GM23338 (cell line): ENCODE measurements around the gene CCDC187. TPM values are rescaled to one million over a fixed set of nuclear protein-coding genes. Genes with fewer than 3 reads are reported as not detected.
A peak's percentile ranks its signal among the peaks of the same experiment; 100 is the strongest.

Experiments
- ATAC-seq: fragments of 200-7000 bp; cut with Tn5 transposase; 3 replicates; pipeline ENCODE4 v1.9.1; 2020
- DNase-seq: peaks from one replicate; pipeline ENCODE4 v3.0.0-alpha.2; 2015; ENCODE audit warnings: low spot score
- H2AFZ ChIP-seq: fragments of 200-600 bp; sonication (generic); 2 replicates; pipeline ENCODE4 v1.8.0; 2016; ENCODE audit warnings: antibody characterized with exemption, mild to moderate bottlenecking, moderate library complexity
- H3F3A ChIP-seq: fragments of 200-600 bp; sonication (generic); replicated peaks from 2 replicates; pipeline ENCODE4 v1.8.0; 2017; ENCODE audit warnings: antibody characterized with exemption, mixed run types, low read depth
- H3K27ac ChIP-seq: fragments of 200-600 bp; sonication (generic); 2 replicates; pipeline ENCODE4 v1.6.1; 2016; ENCODE audit warnings: low read depth
- H3K27me3 ChIP-seq: fragments of 200-600 bp; sonication (generic); 2 replicates; pipeline ENCODE4 v1.8.0; 2016; ENCODE audit warnings: mild to moderate bottlenecking, mixed run types, moderate library complexity; ENCODE audit not compliant: insufficient read depth
- H3K36me3 ChIP-seq: fragments of 200-600 bp; sonication (generic); 2 replicates; pipeline ENCODE4 v1.8.0; 2016; ENCODE audit warnings: mild to moderate bottlenecking; ENCODE audit not compliant: insufficient read depth
- H3K4me1 ChIP-seq: fragments of 200-600 bp; sonication (generic); 2 replicates; pipeline ENCODE4 v1.8.0; 2016; ENCODE audit warnings: mild to moderate bottlenecking, moderate library complexity; ENCODE audit not compliant: insufficient read depth
- H3K4me2 ChIP-seq: fragments of 200-600 bp; sonication (generic); 2 replicates; pipeline ENCODE4 v1.7.1; 2017; ENCODE audit warnings: mixed run types
- H3K4me3 ChIP-seq: fragments of 200-600 bp; sonication (generic); 2 replicates; pipeline ENCODE4 v1.6.1; 2016; ENCODE audit warnings: mixed run types
- H3K79me2 ChIP-seq: fragments of 200-600 bp; sonication (generic); replicated peaks from 2 replicates; pipeline ENCODE4 v1.8.0; 2017; ENCODE audit warnings: mild to moderate bottlenecking; ENCODE audit not compliant: insufficient read depth
- H3K9me2 ChIP-seq: fragments of 200-600 bp; sonication (generic); 2 replicates; pipeline ENCODE4 v1.8.0; 2017; ENCODE audit not compliant: insufficient read depth
- H4K20me1 ChIP-seq: fragments of 200-600 bp; sonication (generic); replicated peaks from 2 replicates; pipeline ENCODE4 v1.8.0; 2017; ENCODE audit warnings: mild to moderate bottlenecking; ENCODE audit not compliant: insufficient read depth
- H3K27ac Mint-ChIP-seq: 2 replicates; pipeline ENCODE4 v1.8.0; 2020; ENCODE audit warnings: inconsistent platforms, mild to moderate bottlenecking, moderate library complexity, mixed read lengths
- H3K27me3 Mint-ChIP-seq: 3 replicates; pipeline ENCODE4 v1.8.0; 2022; ENCODE audit warnings: low read depth, mild to moderate bottlenecking, moderate library complexity, mixed read lengths, inconsistent platforms; ENCODE audit not compliant: insufficient read depth, poor library complexity
- H3K36me3 Mint-ChIP-seq: 3 replicates; pipeline ENCODE4 v1.8.0; 2021; ENCODE audit warnings: low read depth, mild to moderate bottlenecking, inconsistent platforms, moderate library complexity, mixed read lengths
- H3K4me1 Mint-ChIP-seq: 3 replicates; pipeline ENCODE4 v1.8.0; 2020; ENCODE audit warnings: mild to moderate bottlenecking, inconsistent platforms, mixed read lengths
- H3K4me3 Mint-ChIP-seq: 3 replicates; pipeline ENCODE4 v1.8.0; 2021; ENCODE audit warnings: moderate library complexity, mild to moderate bottlenecking, inconsistent platforms, mixed read lengths
- H3K9me3 Mint-ChIP-seq: 3 replicates; pipeline ENCODE4 v1.8.0; 2020; ENCODE audit warnings: moderate library complexity, mild to moderate bottlenecking, inconsistent platforms, mixed read lengths
- JUNB ChIP-seq: IDR thresholded peaks from one replicate; pipeline ENCODE4 v1.6.1; 2016; ENCODE audit warnings: antibody characterized with exemption; ENCODE audit not compliant: unreplicated experiment
- POLR2AphosphoS5 ChIP-seq: IDR thresholded peaks from 2 replicates; pipeline ENCODE4 v1.6.1; 2016; ENCODE audit warnings: antibody characterized with exemption, low read depth
- STAT1 ChIP-seq: IDR thresholded peaks from one replicate; pipeline ENCODE4 v1.6.1; 2016; ENCODE audit warnings: antibody characterized with exemption; ENCODE audit not compliant: unreplicated experiment
- ZNF114 ChIP-seq: fragments of 250-450 bp; sonication (Bioruptor Pico); IDR thresholded peaks from 2 replicates; pipeline ENCODE4 v1.5.0; 2020; ENCODE audit warnings: mild to moderate bottlenecking, moderate library complexity
- ZNF331 ChIP-seq: fragments of 250-450 bp; sonication (Bioruptor Pico); IDR thresholded peaks from 2 replicates; pipeline ENCODE4 v1.5.0; 2020; ENCODE audit warnings: low read depth, mild to moderate bottlenecking, moderate library complexity
- polyA plus RNA-seq: library from polyadenylated mRNA; unstranded; fragments of >200 nt; fragmentation: Nextera tagmentation; extraction: Ambion mirVana; gene quantifications from 2 replicates; pipeline ENCODE4 v1.2.1, GENCODE V29; 2016
- total RNA-seq: library from RNA; depleted of rRNA; stranded (reverse); fragments of >200 nt; shearing (Covaris generic); gene quantifications from 2 replicates; pipeline ENCODE4 v1.2.3, GENCODE V29; 2014
- TF ChIP-seq, protein P1 (sequence below): IDR thresholded peaks from one replicate; pipeline ENCODE4 v1.6.1; 2018; ENCODE audit warnings: antibody characterized with exemption; ENCODE audit not compliant: unreplicated experiment
- TF ChIP-seq, protein P2 (sequence below): fragments of 250-450 bp; sonication (Bioruptor Pico); IDR thresholded peaks from 2 replicates; pipeline ENCODE4 v1.5.0; 2020; ENCODE audit warnings: mild to moderate bottlenecking, moderate library complexity

The CCDC187 gene
- total and polyA plus RNA-seq, 2 experiments from 2014 or later = 0.14 TPM; not detected in 1

DNA sequence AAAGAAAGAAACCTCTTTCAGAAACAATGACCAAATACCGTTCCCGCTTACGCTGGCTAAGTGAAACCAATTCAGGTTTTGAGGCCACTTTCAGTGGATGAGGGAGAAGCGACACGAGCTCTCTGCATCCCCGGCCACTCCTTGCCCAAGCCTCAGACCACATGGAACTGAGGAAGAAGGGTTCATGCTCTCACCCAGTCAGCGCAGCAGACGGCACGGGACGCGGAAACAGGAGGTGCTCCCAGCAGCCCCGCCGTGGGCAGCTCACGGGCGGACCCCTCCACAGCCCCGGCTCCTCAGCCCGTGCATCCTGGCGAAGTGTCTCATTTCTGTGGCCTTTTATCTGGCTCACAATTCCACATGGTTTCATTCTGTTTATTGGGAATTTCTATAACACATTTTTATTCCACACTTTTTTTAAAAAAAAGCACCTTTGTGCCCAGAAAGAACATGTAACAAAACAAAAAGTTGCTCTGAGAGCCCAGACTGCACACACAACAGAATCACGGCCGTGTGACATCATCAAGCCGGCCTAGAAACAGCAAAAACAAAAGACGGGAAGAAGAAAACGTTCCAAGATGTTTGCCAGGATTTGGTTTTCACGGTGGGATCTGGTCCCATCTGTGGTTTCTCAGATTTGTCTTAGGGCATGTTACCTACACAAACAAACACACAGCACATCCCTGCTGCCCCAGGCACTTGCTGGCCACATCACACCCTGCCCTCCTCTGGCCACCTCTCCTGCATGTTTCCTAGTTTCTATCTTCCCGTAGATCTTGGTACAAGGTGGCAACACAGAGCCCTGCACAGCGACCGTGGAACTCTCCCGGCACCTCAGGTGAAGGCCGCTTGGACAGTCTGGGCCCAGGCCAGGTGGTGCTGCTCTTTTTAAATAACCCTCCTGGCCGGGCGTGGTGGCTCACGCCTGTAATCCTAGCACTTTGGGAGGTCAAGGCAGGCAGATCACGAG lies 74.5 kb downstream of the CCDC187 start:
- no peak for TF ChIP-seq ZNF114
- TF ChIP-seq, protein P1, sequence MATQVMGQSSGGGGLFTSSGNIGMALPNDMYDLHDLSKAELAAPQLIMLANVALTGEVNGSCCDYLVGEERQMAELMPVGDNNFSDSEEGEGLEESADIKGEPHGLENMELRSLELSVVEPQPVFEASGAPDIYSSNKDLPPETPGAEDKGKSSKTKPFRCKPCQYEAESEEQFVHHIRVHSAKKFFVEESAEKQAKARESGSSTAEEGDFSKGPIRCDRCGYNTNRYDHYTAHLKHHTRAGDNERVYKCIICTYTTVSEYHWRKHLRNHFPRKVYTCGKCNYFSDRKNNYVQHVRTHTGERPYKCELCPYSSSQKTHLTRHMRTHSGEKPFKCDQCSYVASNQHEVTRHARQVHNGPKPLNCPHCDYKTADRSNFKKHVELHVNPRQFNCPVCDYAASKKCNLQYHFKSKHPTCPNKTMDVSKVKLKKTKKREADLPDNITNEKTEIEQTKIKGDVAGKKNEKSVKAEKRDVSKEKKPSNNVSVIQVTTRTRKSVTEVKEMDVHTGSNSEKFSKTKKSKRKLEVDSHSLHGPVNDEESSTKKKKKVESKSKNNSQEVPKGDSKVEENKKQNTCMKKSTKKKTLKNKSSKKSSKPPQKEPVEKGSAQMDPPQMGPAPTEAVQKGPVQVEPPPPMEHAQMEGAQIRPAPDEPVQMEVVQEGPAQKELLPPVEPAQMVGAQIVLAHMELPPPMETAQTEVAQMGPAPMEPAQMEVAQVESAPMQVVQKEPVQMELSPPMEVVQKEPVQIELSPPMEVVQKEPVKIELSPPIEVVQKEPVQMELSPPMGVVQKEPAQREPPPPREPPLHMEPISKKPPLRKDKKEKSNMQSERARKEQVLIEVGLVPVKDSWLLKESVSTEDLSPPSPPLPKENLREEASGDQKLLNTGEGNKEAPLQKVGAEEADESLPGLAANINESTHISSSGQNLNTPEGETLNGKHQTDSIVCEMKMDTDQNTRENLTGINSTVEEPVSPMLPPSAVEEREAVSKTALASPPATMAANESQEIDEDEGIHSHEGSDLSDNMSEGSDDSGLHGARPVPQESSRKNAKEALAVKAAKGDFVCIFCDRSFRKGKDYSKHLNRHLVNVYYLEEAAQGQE = no peak
- no peak for TF ChIP-seq STAT1
- TF ChIP-seq, protein P2, sequence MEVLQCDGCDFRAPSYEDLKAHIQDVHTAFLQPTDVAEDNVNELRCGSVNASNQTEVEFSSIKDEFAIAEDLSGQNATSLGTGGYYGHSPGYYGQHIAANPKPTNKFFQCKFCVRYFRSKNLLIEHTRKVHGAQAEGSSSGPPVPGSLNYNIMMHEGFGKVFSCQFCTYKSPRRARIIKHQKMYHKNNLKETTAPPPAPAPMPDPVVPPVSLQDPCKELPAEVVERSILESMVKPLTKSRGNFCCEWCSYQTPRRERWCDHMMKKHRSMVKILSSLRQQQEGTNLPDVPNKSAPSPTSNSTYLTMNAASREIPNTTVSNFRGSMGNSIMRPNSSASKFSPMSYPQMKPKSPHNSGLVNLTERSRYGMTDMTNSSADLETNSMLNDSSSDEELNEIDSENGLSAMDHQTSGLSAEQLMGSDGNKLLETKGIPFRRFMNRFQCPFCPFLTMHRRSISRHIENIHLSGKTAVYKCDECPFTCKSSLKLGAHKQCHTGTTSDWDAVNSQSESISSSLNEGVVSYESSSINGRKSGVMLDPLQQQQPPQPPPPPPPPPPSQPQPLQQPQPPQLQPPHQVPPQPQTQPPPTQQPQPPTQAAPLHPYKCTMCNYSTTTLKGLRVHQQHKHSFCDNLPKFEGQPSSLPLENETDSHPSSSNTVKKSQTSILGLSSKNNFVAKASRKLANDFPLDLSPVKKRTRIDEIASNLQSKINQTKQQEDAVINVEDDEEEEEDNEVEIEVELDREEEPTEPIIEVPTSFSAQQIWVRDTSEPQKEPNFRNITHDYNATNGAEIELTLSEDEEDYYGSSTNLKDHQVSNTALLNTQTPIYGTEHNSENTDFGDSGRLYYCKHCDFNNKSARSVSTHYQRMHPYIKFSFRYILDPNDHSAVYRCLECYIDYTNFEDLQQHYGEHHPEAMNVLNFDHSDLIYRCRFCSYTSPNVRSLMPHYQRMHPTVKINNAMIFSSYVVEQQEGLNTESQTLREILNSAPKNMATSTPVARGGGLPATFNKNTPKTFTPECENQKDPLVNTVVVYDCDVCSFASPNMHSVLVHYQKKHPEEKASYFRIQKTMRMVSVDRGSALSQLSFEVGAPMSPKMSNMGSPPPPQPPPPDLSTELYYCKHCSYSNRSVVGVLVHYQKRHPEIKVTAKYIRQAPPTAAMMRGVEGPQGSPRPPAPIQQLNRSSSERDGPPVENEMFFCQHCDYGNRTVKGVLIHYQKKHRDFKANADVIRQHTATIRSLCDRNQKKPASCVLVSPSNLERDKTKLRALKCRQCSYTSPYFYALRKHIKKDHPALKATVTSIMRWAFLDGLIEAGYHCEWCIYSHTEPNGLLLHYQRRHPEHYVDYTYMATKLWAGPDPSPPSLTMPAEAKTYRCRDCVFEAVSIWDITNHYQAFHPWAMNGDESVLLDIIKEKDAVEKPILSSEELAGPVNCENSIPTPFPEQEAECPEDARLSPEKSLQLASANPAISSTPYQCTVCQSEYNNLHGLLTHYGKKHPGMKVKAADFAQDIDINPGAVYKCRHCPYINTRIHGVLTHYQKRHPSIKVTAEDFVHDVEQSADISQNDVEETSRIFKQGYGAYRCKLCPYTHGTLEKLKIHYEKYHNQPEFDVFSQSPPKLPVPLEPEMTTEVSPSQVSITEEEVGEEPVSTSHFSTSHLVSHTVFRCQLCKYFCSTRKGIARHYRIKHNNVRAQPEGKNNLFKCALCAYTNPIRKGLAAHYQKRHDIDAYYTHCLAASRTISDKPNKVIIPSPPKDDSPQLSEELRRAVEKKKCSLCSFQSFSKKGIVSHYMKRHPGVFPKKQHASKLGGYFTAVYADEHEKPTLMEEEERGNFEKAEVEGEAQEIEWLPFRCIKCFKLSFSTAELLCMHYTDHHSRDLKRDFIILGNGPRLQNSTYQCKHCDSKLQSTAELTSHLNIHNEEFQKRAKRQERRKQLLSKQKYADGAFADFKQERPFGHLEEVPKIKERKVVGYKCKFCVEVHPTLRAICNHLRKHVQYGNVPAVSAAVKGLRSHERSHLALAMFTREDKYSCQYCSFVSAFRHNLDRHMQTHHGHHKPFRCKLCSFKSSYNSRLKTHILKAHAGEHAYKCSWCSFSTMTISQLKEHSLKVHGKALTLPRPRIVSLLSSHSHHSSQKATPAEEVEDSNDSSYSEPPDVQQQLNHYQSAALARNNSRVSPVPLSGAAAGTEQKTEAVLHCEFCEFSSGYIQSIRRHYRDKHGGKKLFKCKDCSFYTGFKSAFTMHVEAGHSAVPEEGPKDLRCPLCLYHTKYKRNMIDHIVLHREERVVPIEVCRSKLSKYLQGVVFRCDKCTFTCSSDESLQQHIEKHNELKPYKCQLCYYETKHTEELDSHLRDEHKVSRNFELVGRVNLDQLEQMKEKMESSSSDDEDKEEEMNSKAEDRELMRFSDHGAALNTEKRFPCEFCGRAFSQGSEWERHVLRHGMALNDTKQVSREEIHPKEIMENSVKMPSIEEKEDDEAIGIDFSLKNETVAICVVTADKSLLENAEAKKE = no peak
- TF ChIP-seq JUNB = no peak
- no peak for TF ChIP-seq POLR2AphosphoS5
- TF ChIP-seq ZNF331 (CRISPR knock-in tag) = no peak
- H2AFZ ChIP-seq = no peak overlapping the region
- 0 out of 2 replicates have a peak, but pooled peaks cover 3% of the 10 kb centered on the region for H3F3A ChIP-seq
- H3K79me2 ChIP-seq = peaks cover 90% of the 10 kb centered on the region
- peaks cover 57% of the 10 kb centered on the region for H4K20me1 ChIP-seq
- H3K9me3 Mint-ChIP-seq = no peaks in the 10 kb centered on the region
- H3K4me1 Mint-ChIP-seq = peaks cover 19% of the 10 kb centered on the region
- H3K36me3 Mint-ChIP-seq = peaks cover 9% of the 10 kb centered on the region; the same call in 2 of the 3 replicates
- H3K9me2 ChIP-seq = no peaks in the 10 kb centered on the region
- 0 out of 2 replicates have a peak, but pooled peaks cover 2% of the 10 kb centered on the region for H3K36me3 ChIP-seq
- no peak overlapping the region for H3K4me3 Mint-ChIP-seq
- ATAC-seq (no peak), DNase-seq (no peak)
- H3K27ac Mint-ChIP-seq = peak overlapping the region; percentile 51
- no peak overlapping the region for H3K4me2 ChIP-seq
- no peaks in the 10 kb centered on the region for H3K27me3 ChIP-seq
- no peaks in the 10 kb centered on the region for H3K4me1 ChIP-seq
- H3K4me3 ChIP-seq = no peak overlapping the region
- H3K27ac ChIP-seq = peak overlapping the region; percentile 59; the same call in 1 of the 2 replicates
- peaks cover 7% of the 10 kb centered on the region for H3K27me3 Mint-ChIP-seq
